Activated T-cell treated with anti-CD3 and anti-CD28 coated beads for 1 hour (primary cell): Measurements from ENCODE around the gene ECE2.
A peak's percentile ranks its signal among the peaks of the same experiment; 100 is the strongest.

ENCODE experiments used
- DNase-seq: peaks from one replicate; pipeline ENCODE4 v3.0.0-alpha.2; 2020; ENCODE audit warnings: low read depth

ECE2 gene

GRCh38 chr3:184275961-184276910 lies at the start of gene ECE2:
Gene ECE2, plus strand, starts transcription at chr3:184276022. Its CDS starts 132 bp downstream, at chr3:184276154.
- DNase-seq: no peak

DNA sequence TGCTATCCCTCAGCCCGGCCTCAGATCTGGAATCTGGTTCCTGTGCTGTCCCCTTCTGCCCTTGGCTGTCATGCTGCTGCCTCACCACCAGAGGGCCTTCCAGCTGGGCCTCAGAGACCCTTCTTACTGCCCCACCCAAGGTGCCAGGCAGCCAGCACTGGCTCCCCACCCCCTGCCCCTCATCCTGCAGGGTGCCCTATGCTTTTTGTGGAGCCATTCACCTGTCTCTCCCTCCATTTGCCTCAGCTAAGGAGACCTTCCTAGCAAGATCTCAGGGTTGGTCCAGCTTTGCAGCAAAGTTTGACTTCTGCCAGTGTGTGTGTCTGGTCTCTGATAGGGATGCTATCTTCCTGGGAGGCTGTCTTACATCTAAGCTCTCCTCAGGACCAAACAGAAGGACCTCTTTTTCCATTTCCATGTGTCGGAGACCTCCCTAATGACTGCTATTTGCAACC lies 48.3 kb upstream of the ECE2 start:
- peak; percentile 42 for DNase-seq

DNA sequence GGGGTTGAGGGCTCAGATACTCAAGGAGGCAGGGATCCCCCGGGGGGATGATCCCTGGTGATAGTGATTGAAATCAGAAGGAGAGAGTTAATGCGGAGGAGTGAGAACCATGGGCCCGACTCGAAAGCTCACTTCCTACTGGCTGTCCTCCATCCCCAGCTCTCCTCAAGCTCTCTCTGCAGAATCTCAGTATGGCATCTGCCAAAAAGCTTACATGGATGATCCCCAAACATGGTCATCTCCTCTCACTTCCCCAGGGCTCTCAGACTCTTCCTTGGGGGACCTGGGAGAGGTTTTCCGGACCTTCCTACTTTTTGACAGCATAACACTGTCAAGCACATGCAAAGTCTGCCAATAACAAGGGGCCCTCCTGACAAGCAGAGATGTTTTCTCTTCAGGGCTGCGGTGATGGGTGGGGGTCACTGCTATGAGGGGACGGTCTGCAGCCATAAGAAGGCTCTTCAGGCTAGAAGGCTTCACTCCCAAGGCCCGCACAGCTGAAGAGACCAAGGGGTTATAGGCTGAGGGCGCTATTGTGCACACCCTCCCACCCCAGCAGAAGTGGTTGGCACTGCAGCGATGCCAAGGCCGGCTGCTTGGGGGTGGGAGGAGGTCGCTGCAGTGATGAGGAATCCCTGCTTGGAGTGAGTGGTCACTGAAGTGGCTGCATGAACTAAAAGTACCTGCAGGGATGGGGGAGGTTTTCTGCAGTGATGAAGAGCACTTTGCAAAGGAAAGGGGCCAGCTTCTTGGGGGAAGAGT lies 47.3 kb upstream of the ECE2 start:
- no peak for DNase-seq

GRCh38 chr3:184229394-184230080 lies 46.3 kb upstream of the ECE2 start, which contains the start of gene VWA5B2:
Gene VWA5B2, plus strand, starts transcription at chr3:184229585. Its CDS starts 944 bp downstream, at chr3:184230529.
- DNase-seq: peak; percentile 52

- DNase-seq: no peak
Measured at GRCh38 chr3:184230081-184230602, 45.7 kb upstream of the ECE2 start.

GRCh38 chr3:184230603-184231528 lies 45.0 kb upstream of the ECE2 start:
- no peak for DNase-seq

DNA sequence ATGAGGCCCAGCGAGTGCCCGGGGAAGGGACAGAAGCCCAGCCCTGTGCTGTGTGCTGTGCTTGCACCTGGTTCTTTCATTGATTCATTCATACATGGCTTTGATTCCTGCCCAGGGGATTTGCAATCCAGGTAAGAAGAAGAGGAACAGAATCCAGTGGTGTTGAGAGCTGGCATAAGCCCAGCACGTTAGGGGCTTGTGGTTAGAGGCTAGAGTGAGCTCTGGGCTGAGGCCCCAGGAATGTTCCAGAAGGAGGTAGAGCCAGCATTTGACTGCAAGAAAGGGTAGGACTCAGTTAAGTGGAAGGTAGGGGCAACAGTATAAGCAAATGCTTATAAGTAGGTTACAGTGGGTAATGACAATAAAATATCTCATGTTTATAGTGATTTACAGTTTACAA lies 44.2 kb upstream of the ECE2 start:
- DNase-seq: no peak

DNA sequence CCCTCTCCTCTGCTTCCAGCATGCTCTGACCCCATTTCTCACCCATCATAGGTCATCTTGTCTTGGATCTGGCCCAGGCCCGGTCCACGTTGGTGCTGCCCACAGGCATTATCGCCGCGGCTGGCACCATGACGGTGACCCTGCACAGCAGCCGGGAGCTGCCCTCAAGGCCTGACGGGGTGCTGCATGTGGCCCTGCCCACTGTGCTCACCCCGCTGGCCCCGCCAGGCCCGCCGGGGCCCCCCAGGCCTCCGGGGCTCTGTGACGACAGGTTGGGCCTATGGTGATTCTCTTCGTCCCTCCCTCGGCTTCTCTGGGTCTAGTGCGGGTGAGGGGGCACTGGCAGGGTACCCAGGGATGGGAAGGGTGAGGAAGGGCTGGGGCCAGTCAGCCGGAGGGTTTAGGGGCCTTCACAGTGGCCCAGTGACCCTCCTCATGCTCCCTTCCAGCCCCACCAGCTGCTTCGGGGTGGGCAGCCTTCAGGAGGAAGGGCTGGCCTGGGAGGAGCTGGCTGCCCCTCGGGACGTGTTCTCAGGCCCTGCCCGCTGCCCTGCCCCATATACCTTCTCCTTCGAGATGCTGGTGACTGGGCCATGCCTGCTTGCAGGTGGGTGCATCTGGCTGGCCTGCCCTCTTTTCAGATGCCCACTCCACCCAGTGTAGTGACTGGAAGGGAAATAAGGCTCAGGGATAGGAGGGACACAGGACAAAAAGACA lies 42.5 kb upstream of the ECE2 start:
- DNase-seq: no peak

- DNase-seq: no peak
Measured at GRCh38 chr3:184234224-184234623, 41.6 kb upstream of the ECE2 start.

- no peak for DNase-seq
Measured at GRCh38 chr3:184234671-184235380, 41.0 kb upstream of the ECE2 start.

DNA sequence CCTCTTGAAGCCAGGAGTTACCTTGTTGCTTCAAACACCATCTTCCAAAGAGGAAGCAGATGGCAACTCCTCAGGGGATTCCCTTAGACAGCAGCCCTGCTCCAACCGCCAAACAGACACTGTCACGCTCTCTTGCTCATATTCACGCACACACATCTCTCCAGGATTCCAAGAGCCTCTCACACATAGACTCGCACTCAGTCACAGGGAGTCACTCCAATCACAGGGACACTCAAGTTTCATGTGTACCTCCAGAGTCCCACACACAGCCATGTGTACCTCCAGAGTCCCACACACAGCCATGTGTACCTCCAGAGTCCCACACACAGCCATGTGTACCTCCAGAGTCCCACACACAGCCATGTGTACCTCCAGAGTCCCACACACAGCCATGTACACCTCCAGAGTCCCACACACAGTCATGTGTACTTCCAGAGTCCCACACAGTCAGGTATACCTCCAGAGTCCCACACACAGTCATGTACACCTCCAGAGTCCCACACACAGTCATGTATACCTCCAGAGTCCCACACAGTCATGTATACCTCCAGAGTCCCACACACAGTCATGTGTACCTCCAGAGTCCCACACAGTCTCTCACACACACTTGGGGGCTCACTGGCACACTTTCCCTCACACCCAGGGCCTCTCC lies 40.3 kb upstream of the ECE2 start:
- DNase-seq: no peak

- DNase-seq: no peak
Measured at GRCh38 chr3:184236033-184236410, 39.8 kb upstream of the ECE2 start.

GRCh38 chr3:184236636-184237035 lies 39.2 kb upstream of the ECE2 start:
- DNase-seq: no peak

DNA sequence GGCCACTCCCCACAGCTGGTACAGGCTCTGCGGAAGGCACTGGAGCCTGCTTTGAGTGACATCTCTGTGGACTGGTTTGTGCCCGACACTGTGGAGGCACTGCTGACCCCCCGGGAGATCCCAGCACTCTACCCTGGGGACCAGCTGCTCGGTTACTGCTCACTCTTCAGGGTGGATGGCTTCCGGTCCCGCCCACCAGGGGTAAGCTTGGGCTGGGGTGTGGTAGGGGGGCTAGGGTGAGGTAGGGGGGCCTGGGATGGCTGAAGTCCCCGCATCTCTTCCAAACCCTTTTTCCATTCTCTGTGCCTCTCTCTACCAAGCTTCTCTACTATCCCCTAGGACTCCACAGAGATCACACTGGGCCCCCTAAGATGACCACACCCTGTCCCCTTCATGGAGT lies 38.6 kb upstream of the ECE2 start:
- DNase-seq: no peak

GRCh38 chr3:184237807-184238206 lies 38.0 kb upstream of the ECE2 start:
- DNase-seq: no peak

GRCh38 chr3:184238246-184238818 lies 37.5 kb upstream of the ECE2 start:
- DNase-seq: no peak

- no peak for DNase-seq
Measured at GRCh38 chr3:184239221-184239620, 36.6 kb upstream of the ECE2 start.

DNA sequence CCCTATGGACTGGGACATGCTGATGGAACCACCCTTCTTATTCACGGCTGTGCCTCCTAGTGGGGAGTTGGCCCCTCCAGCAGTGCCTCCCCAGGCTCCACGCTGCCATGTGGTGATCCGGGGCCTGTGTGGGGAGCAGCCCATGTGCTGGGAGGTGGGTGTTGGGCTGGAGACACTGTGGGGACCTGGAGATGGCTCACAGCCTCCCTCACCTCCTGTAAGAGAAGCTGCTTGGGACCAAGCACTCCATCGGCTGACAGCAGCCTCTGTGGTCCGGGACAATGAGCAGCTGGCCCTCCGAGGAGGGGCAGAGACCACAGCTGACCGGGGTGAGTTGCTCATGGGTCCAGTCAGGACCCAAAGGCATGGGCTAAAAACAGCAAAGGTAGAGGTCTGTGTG lies 36.1 kb upstream of the ECE2 start:
- no peak for DNase-seq
